Measurements from ENCODE around the gene PTGER1.

DNA sequence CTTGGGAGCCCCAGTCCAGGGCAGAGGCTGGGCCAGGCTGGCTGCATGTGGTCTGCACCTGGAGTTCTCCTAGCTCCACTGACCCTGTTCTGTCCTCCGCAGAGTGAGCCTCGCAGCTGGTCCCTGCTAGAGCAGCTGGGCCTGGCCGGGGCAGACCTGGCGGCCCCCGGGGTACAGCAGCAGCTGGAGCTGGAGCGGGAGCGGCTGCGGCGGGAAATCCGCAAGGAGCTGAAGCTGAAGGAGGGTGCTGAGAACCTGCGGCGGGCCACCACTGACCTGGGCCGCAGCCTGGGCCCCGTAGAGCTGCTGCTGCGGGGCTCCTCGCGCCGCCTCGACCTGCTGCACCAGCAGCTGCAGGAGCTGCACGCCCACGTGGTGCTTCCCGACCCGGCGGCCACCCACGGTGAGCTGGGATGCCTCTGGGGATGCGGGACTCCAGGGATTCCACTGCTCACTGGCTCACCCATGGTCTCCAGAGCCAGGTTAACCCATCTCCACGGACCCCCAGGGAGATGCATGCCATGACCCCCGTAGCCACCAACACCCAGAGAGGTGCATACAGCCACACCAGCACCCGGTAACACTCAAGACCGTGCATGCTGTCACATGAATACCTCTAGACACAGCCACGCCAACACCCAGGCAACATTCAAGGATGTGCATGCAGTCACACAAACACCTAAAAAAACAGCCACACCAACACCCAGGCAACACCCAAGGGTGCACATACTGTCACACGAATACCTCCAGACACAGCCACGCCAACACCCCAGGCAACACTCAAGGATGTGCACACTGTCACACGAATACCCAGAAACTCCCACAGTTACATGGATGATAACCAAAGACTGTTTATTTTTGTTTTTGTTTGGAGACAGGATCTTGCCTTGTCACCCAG is 33.9 kb downstream of the PTGER1 start:
- no peak for TF ChIP-seq STAT5B (CRISPR knock-in tag; IDR thresholded peaks at IDR 0.05)
- no peak for TF ChIP-seq PYGO2 (tag; IDR thresholded peaks at IDR 0.05)
- no peak for TF ChIP-seq STAG1 (CRISPR knock-in tag; IDR thresholded peaks at IDR 0.05; ENCODE audit: borderline replicate concordance)
- TF ChIP-seq, protein P1, sequence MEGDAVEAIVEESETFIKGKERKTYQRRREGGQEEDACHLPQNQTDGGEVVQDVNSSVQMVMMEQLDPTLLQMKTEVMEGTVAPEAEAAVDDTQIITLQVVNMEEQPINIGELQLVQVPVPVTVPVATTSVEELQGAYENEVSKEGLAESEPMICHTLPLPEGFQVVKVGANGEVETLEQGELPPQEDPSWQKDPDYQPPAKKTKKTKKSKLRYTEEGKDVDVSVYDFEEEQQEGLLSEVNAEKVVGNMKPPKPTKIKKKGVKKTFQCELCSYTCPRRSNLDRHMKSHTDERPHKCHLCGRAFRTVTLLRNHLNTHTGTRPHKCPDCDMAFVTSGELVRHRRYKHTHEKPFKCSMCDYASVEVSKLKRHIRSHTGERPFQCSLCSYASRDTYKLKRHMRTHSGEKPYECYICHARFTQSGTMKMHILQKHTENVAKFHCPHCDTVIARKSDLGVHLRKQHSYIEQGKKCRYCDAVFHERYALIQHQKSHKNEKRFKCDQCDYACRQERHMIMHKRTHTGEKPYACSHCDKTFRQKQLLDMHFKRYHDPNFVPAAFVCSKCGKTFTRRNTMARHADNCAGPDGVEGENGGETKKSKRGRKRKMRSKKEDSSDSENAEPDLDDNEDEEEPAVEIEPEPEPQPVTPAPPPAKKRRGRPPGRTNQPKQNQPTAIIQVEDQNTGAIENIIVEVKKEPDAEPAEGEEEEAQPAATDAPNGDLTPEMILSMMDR (IDR thresholded peaks at IDR 0.05 in 2 of 3, conservative IDR thresholded peaks at IDR 0.05 in 1 of 3; ENCODE audit: insufficient read depth in 2 of 3, low read depth in 1 of 3, low read length in 3 of 3): no peak
- TF ChIP-seq RB1 (IDR thresholded peaks at IDR 0.05; ENCODE audit: low read depth): no peak
- TF ChIP-seq NFXL1 (CRISPR knock-in tag; IDR thresholded peaks at IDR 0.05): no peak
- no peak for TF ChIP-seq MTF1 (CRISPR knock-in tag; IDR thresholded peaks at IDR 0.05; ENCODE audit: borderline replicate concordance)
- no peak for TF ChIP-seq CBX5 (IDR thresholded peaks at IDR 0.05; ENCODE audit: borderline replicate concordance, low read depth)
- no peak for TF ChIP-seq TAF15 (IDR thresholded peaks at IDR 0.05; ENCODE audit: low read depth, low read length)
- TF ChIP-seq NR1H2 (CRISPR knock-in tag; IDR thresholded peaks at IDR 0.05): no peak
- no peak for TF ChIP-seq POLR2AphosphoS5 (IDR thresholded peaks at IDR 0.05; ENCODE audit: control insufficient read depth, insufficient read depth, low read depth, low read length)
- TF ChIP-seq SP1 (CRISPR knock-in tag; IDR thresholded peaks at IDR 0.05): no peak
- TF ChIP-seq, protein P2, sequence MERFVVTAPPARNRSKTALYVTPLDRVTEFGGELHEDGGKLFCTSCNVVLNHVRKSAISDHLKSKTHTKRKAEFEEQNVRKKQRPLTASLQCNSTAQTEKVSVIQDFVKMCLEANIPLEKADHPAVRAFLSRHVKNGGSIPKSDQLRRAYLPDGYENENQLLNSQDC (CRISPR knock-in tag; IDR thresholded peaks at IDR 0.05): no peak
- no peak for TF ChIP-seq FIP1L1 (IDR thresholded peaks at IDR 0.05; ENCODE audit: low read depth, low read length, poor library complexity, severe bottlenecking)
